Stimulated activated effector memory CD8-positive, alpha-beta T cell treated with anti-CD3 and anti-CD28 coated beads, Interleukin-12 subunit alpha, Interleukin-12 subunit beta, amount 100 ng/mL, for 72 hours (primary cell): ENCODE results near the gene NUP62.
"Not testable (repeated sequence)": the region's sequence is repeated elsewhere in the genome, so short reads cannot be mapped to it uniquely, and the experiment has no call there.

Experiments used
- ATAC-seq: fragments of 150-1000 bp; cut with Tn5 transposase; 2 replicates; pipeline ENCODE4 v1.10.0; 2021
- DNase-seq, 2 donors: peaks; one replicate each; pipeline ENCODE4 v3.0.0; 2021 to 2022; ENCODE audit warnings: low spot score in 2 of 2
- H3K27ac Mint-ChIP-seq: one replicate; pipeline ENCODE4 v1.8.0; 2022; ENCODE audit warnings: mild to moderate bottlenecking, mixed read lengths
- H3K36me3 Mint-ChIP-seq: one replicate; pipeline ENCODE4 v1.8.0; 2022; ENCODE audit warnings: mild to moderate bottlenecking, mixed read lengths
- H3K4me1 Mint-ChIP-seq: one replicate; pipeline ENCODE4 v1.8.0; 2022; ENCODE audit warnings: mixed read lengths
- H3K4me3 Mint-ChIP-seq: one replicate; pipeline ENCODE4 v1.8.0; 2022; ENCODE audit warnings: mild to moderate bottlenecking, mixed read lengths
- H3K9me3 Mint-ChIP-seq: one replicate; pipeline ENCODE4 v1.8.0; 2022; ENCODE audit warnings: mixed read lengths

The NUP62 gene

GRCh38 chr19:49956115-49956495 lies 26.8 kb upstream of the NUP62 start:
- Mint-ChIP-seq H3K4me3 (no peak overlapping the region), H3K27ac (no peak overlapping the region), H3K36me3 (no peaks in the 10 kb centered on the region), H3K4me1 (peaks cover 13% of the 10 kb centered on the region), H3K9me3 (no peaks in the 10 kb centered on the region)
- ATAC-seq (no peak), DNase-seq (no peak)

- no peaks in the 10 kb centered on the region for H3K36me3 Mint-ChIP-seq
Measured at GRCh38 chr19:49954933-49955332, 25.6 kb upstream of the NUP62 start.

GRCh38 chr19:49954092-49954829 lies 25.0 kb upstream of the NUP62 start:
- no peak overlapping the region for H3K4me3 Mint-ChIP-seq
- DNase-seq (no peak), ATAC-seq (no peak)
- H3K27ac Mint-ChIP-seq = no peak overlapping the region
- H3K4me1 Mint-ChIP-seq = peaks cover 13% of the 10 kb centered on the region
- no peaks in the 10 kb centered on the region for H3K9me3 Mint-ChIP-seq
- H3K36me3 Mint-ChIP-seq = no peaks in the 10 kb centered on the region

More at GRCh38 chr19:49954933-49955332, 25.6 kb upstream of the NUP62 start:
- no peaks in the 10 kb centered on the region for H3K9me3 Mint-ChIP-seq
- DNase-seq (no peak), ATAC-seq (no peak)
- no peak overlapping the region for H3K27ac Mint-ChIP-seq
- H3K4me3 Mint-ChIP-seq = no peak overlapping the region
- peaks cover 13% of the 10 kb centered on the region for H3K4me1 Mint-ChIP-seq

- DNase-seq = no peak
- H3K4me1 Mint-ChIP-seq = peaks cover 13% of the 10 kb centered on the region
Measured at GRCh38 chr19:49953416-49953815, 24.1 kb upstream of the NUP62 start.

GRCh38 chr19:49952906-49953305 lies 23.6 kb upstream of the NUP62 start:
- DNase-seq (no peak), ATAC-seq (no peak)
- no peaks in the 10 kb centered on the region for H3K36me3 Mint-ChIP-seq
- no peak overlapping the region for H3K27ac Mint-ChIP-seq
- H3K4me1 Mint-ChIP-seq = peaks cover 13% of the 10 kb centered on the region
- H3K4me3 Mint-ChIP-seq = no peak overlapping the region
- no peaks in the 10 kb centered on the region for H3K9me3 Mint-ChIP-seq

More at GRCh38 chr19:49953416-49953815, 24.1 kb upstream of the NUP62 start:
- Mint-ChIP-seq H3K9me3 (no peaks in the 10 kb centered on the region), H3K36me3 (no peaks in the 10 kb centered on the region), H3K27ac (no peak overlapping the region), H3K4me3 (no peak overlapping the region)
- ATAC-seq = no peak

GRCh38 chr19:49952479-49952836 lies 23.2 kb upstream of the NUP62 start:
- no peak overlapping the region for H3K27ac Mint-ChIP-seq
- H3K4me1 Mint-ChIP-seq = peaks cover 13% of the 10 kb centered on the region
- no peaks in the 10 kb centered on the region for H3K9me3 Mint-ChIP-seq
- no peak overlapping the region for H3K4me3 Mint-ChIP-seq
- DNase-seq (no peak), ATAC-seq (no peak)
- no peaks in the 10 kb centered on the region for H3K36me3 Mint-ChIP-seq

GRCh38 chr19:49951806-49952478 lies 22.6 kb upstream of the NUP62 start:
- no peaks in the 10 kb centered on the region for H3K36me3 Mint-ChIP-seq

GRCh38 chr19:49950956-49951526 lies 21.7 kb upstream of the NUP62 start:
- Mint-ChIP-seq H3K36me3 (no peaks in the 10 kb centered on the region), H3K4me1 (peaks cover 13% of the 10 kb centered on the region)

More at GRCh38 chr19:49951806-49952478, 22.6 kb upstream of the NUP62 start:
- Mint-ChIP-seq H3K4me3 (no peak overlapping the region), H3K9me3 (no peaks in the 10 kb centered on the region), H3K4me1 (peaks cover 13% of the 10 kb centered on the region), H3K27ac (no peak overlapping the region)
- DNase-seq (no peak), ATAC-seq (no peak)

GRCh38 chr19:49950590-49950948 lies 21.3 kb upstream of the NUP62 start:
- H3K9me3 Mint-ChIP-seq = no peaks in the 10 kb centered on the region
- no peak overlapping the region for H3K27ac Mint-ChIP-seq
- no peaks in the 10 kb centered on the region for H3K36me3 Mint-ChIP-seq
- no peak for DNase-seq
- H3K4me1 Mint-ChIP-seq = peaks cover 13% of the 10 kb centered on the region
- ATAC-seq = no peak
- H3K4me3 Mint-ChIP-seq = no peak overlapping the region

More at GRCh38 chr19:49950956-49951526, 21.7 kb upstream of the NUP62 start:
- Mint-ChIP-seq H3K9me3 (no peaks in the 10 kb centered on the region), H3K27ac (no peak overlapping the region), H3K4me3 (no peak overlapping the region)
- ATAC-seq (no peak), DNase-seq (no peak)

GRCh38 chr19:49949742-49950589 lies 20.7 kb upstream of the NUP62 start:
- no peak overlapping the region for H3K27ac Mint-ChIP-seq
- DNase-seq (no peak), ATAC-seq (no peak)
- H3K4me1 Mint-ChIP-seq = peaks cover 13% of the 10 kb centered on the region
- no peaks in the 10 kb centered on the region for H3K9me3 Mint-ChIP-seq
- H3K4me3 Mint-ChIP-seq = no peak overlapping the region
- H3K36me3 Mint-ChIP-seq = no peaks in the 10 kb centered on the region

GRCh38 chr19:49946415-49946814 lies 17.1 kb upstream of the NUP62 start:
- Mint-ChIP-seq H3K4me1 (peaks cover 16% of the 10 kb centered on the region), H3K27ac (no peak overlapping the region), H3K36me3 (no peaks in the 10 kb centered on the region), H3K9me3 (no peaks in the 10 kb centered on the region), H3K4me3 (no peak overlapping the region)
- ATAC-seq (no peak), DNase-seq (no peak)

GRCh38 chr19:49944567-49944966 lies 15.3 kb upstream of the NUP62 start:
- not testable (repeated sequence) for H3K4me3 Mint-ChIP-seq, H3K9me3 Mint-ChIP-seq, H3K36me3 Mint-ChIP-seq, H3K27ac Mint-ChIP-seq, DNase-seq
- ATAC-seq = peak; percentile 86
- peaks cover 22% of the 10 kb centered on the region for H3K4me1 Mint-ChIP-seq

- H3K4me3 Mint-ChIP-seq = no peak overlapping the region
- DNase-seq (no peak), ATAC-seq (no peak)
- H3K9me3 Mint-ChIP-seq = no peaks in the 10 kb centered on the region
- no peaks in the 10 kb centered on the region for H3K36me3 Mint-ChIP-seq
- H3K4me1 Mint-ChIP-seq = peaks cover 28% of the 10 kb centered on the region
- no peak overlapping the region for H3K27ac Mint-ChIP-seq
Measured at GRCh38 chr19:49940482-49940791, 11.1 kb upstream of the NUP62 start.

GRCh38 chr19:49939721-49940481 lies 10.6 kb upstream of the NUP62 start:
- H3K36me3 Mint-ChIP-seq = peaks cover under 1% of the 10 kb centered on the region
- H3K4me3 Mint-ChIP-seq = no peak overlapping the region
- H3K4me1 Mint-ChIP-seq = peaks cover 27% of the 10 kb centered on the region
- DNase-seq (no peak), ATAC-seq (no peak)
- H3K9me3 Mint-ChIP-seq = no peaks in the 10 kb centered on the region
- H3K27ac Mint-ChIP-seq = no peak overlapping the region

GRCh38 chr19:49938662-49939061 lies 9.4 kb upstream of the NUP62 start:
- ATAC-seq (no peak), DNase-seq (no peak)
- H3K36me3 Mint-ChIP-seq = peaks cover 13% of the 10 kb centered on the region
- H3K27ac Mint-ChIP-seq = no peak overlapping the region
- H3K4me1 Mint-ChIP-seq = peaks cover 20% of the 10 kb centered on the region
- H3K4me3 Mint-ChIP-seq = no peak overlapping the region
- no peaks in the 10 kb centered on the region for H3K9me3 Mint-ChIP-seq
